Heart left ventricle (tissue), 13 donors: ENCODE measurements around the gene OGFOD3.

Source experiments
- POLR2A ChIP-seq, 2 donors: fragments of 450-650 bp; IDR thresholded peaks; one replicate each; pipeline ENCODE4 v1.6.1; 2017; ENCODE audit warnings: antibody characterized with exemption in 2 of 2, mild to moderate bottlenecking in 2 of 2, moderate library complexity in 2 of 2
- TF ChIP-seq, protein P1 (sequence below), 12 donors: fragments of 200-600 bp; sonication (generic) in 4 of 12; IDR thresholded peaks; one replicate each; pipeline versions ENCODE4 v1.5.0 to v1.8.0; 2018 to 2022; ENCODE audit warnings: antibody characterized with exemption in 12 of 12, mild to moderate bottlenecking in 5 of 12
- donor health status: ischemic (EF 13 %, LVEDD 7.1; RV severe dilation, severe dysfunction).
- donor health status: DM: no; HTN: yes; CAD: no.
- donor health status: DM: no; HTN: no; CAD: no.
- donor health status: ischemic (EF 25% LVEDD 6.9; RV normal size, moderate dysfunction).
- donor health status: ischemic (EF 25% LVEDD 5.7; RV mildly dilated, moderate dysfunction).
- donor health status: ischemic (EF 35%, LVEDD 5.7; RV mildly dilated, moderate dysfunction).
- donor health status: nonischemic (EF 11% LVEDD 7.7; RV severe dilation, severe dysfunction).
- donor health status: DM: yes; HTN: yes; CAD: no.
- donor health status: PGD.
- donor health status: ischemic (EF 29% LVEDD 5.4; RV normal size, mild dysfunction).
- donor health status: nonischemic (EF 23%, LVEDD 6.1; RV moderate dilation, normal function).

DNA sequence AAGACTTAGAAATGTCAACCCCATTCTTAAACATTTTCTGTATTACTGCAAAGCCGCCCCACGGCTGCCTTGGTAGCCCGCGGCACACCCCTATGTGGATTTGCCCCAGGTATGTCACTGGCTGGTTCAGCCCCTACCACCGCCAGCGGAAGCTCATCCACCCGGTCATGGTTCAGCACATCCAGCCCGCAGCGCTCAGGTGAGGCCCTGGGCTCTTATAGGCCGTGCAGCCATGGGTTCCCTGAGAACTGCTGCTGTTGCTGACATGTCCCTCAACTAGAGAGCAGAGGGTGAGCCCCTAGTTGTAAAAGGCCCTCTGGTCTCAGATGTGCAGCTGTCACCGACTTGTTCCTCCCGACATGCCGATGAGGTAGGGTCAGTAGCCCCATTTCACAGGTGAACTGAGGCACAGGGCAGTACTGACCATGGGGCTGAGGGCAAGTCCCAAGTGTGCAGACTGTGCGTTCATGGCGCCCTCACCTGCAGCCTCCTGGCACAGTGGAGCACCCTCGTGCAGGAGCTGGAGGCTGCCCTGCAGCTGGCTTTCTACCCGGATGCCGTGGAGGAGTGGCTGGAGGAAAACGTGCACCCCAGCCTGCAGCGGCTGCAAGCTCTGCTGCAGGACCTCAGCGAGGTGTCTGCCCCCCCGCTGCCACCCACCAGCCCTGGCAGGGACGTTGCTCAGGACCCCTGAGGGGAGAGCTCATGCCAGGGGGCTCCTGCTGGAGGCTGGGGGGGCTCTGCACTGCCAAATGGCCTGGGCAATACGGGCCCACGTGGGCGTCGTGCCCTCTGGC is 23.5 kb upstream of the OGFOD3 start:
- TF ChIP-seq, protein P1, sequence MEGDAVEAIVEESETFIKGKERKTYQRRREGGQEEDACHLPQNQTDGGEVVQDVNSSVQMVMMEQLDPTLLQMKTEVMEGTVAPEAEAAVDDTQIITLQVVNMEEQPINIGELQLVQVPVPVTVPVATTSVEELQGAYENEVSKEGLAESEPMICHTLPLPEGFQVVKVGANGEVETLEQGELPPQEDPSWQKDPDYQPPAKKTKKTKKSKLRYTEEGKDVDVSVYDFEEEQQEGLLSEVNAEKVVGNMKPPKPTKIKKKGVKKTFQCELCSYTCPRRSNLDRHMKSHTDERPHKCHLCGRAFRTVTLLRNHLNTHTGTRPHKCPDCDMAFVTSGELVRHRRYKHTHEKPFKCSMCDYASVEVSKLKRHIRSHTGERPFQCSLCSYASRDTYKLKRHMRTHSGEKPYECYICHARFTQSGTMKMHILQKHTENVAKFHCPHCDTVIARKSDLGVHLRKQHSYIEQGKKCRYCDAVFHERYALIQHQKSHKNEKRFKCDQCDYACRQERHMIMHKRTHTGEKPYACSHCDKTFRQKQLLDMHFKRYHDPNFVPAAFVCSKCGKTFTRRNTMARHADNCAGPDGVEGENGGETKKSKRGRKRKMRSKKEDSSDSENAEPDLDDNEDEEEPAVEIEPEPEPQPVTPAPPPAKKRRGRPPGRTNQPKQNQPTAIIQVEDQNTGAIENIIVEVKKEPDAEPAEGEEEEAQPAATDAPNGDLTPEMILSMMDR (IDR thresholded peaks at IDR 0.05) = no peak
- no peak for TF ChIP-seq POLR2A (IDR thresholded peaks at IDR 0.05)
